Mesenchymal stem cell (in vitro differentiated cells and primary cell): ENCODE results near the gene ZFR.

Experiments used
- DNase-seq: peaks from one replicate; pipeline ENCODE4 v3.0.0-alpha.2; 2013
- H2AFZ ChIP-seq: one replicate; pipeline ENCODE4 v1.6.1; 2013; ENCODE audit warnings: low read depth, mild to moderate bottlenecking, control low read depth, inconsistent platforms, low read length, moderate library complexity
- H2AK5ac ChIP-seq: 2 replicates; pipeline ENCODE4 v1.6.1; 2013; ENCODE audit warnings: low read length, moderate library complexity, mild to moderate bottlenecking, inconsistent platforms; ENCODE audit not compliant: severe bottlenecking
- H2BK120ac ChIP-seq: one replicate; pipeline ENCODE4 v1.6.1; 2013; ENCODE audit warnings: low read depth, mild to moderate bottlenecking, inconsistent platforms, low read length, moderate library complexity
- H2BK12ac ChIP-seq, 2 experiments: one replicate each; pipeline ENCODE4 v1.6.1; 2013; ENCODE audit warnings: inconsistent platforms in 2 of 2, low read length in 2 of 2, mild to moderate bottlenecking in 2 of 2, moderate library complexity in 2 of 2, control low read depth in 1 of 2
- H2BK15ac ChIP-seq: one replicate; pipeline ENCODE4 v1.6.1; 2013; ENCODE audit warnings: mild to moderate bottlenecking, low read depth, inconsistent platforms; ENCODE audit not compliant: poor library complexity, severe bottlenecking
- H2BK5ac ChIP-seq: 2 replicates; pipeline ENCODE4 v1.6.1; 2013; ENCODE audit warnings: low read depth, mild to moderate bottlenecking, low read length, control low read depth, inconsistent platforms; ENCODE audit not compliant: poor library complexity, severe bottlenecking
- H3K14ac ChIP-seq, 2 experiments: one replicate each; pipeline ENCODE4 v1.6.1; 2013; ENCODE audit warnings: inconsistent platforms in 2 of 2, low read length in 2 of 2, control low read depth in 1 of 2, mild to moderate bottlenecking in 1 of 2, moderate library complexity in 1 of 2
- H3K18ac ChIP-seq, 2 experiments: one replicate each; pipeline ENCODE4 v1.6.1; 2013; ENCODE audit warnings: inconsistent platforms in 2 of 2, low read length in 2 of 2, control low read depth in 1 of 2, low read depth in 1 of 2, mild to moderate bottlenecking in 1 of 2
- H3K23ac ChIP-seq, 2 experiments: one replicate each; pipeline ENCODE4 v1.6.1; 2013; ENCODE audit warnings: inconsistent platforms in 2 of 2, low read length in 2 of 2, mild to moderate bottlenecking in 2 of 2, moderate library complexity in 2 of 2, control low read depth in 1 of 2
- H3K27ac ChIP-seq: 2 replicates; pipeline ENCODE4 v1.5.1; 2013; ENCODE audit warnings: mild to moderate bottlenecking, moderate library complexity, low read length, control low read depth, inconsistent platforms; ENCODE audit not compliant: poor library complexity, severe bottlenecking
- H3K27me3 ChIP-seq, 2 experiments: 2 replicates each; pipeline versions ENCODE4 v1.6.1 to v1.7.0; 2013; ENCODE audit warnings: low read length in 2 of 2, mild to moderate bottlenecking in 2 of 2, moderate library complexity in 2 of 2, control low read depth in 1 of 2, inconsistent platforms in 1 of 2; ENCODE audit not compliant: control insufficient read depth in 1 of 2, insufficient read depth in 1 of 2
- H3K36me3 ChIP-seq, 2 experiments: 2 replicates each; pipeline versions ENCODE4 v1.6.1 to v1.7.0; 2013; ENCODE audit warnings: low read length in 2 of 2, control low read depth in 1 of 2, inconsistent platforms in 1 of 2, low read depth in 1 of 2, mild to moderate bottlenecking in 1 of 2; ENCODE audit not compliant: insufficient read depth in 2 of 2, control insufficient read depth in 1 of 2
- H3K4ac ChIP-seq, 2 experiments: one replicate each; pipeline ENCODE4 v1.6.1; 2013; ENCODE audit warnings: inconsistent platforms in 2 of 2, low read length in 2 of 2, mild to moderate bottlenecking in 2 of 2, moderate library complexity in 2 of 2, control low read depth in 1 of 2, low read depth in 1 of 2
- H3K4me1 ChIP-seq: 2 replicates; pipeline ENCODE4 v1.6.1; 2013; ENCODE audit warnings: low read depth, low read length, control low read depth; ENCODE audit not compliant: control insufficient read depth, insufficient read depth
- H3K4me2 ChIP-seq: 2 replicates; pipeline ENCODE4 v1.6.1; 2013; ENCODE audit warnings: low read length, mild to moderate bottlenecking, inconsistent platforms; ENCODE audit not compliant: poor library complexity, severe bottlenecking
- H3K4me3 ChIP-seq, 2 experiments: 2 replicates each; pipeline versions ENCODE4 v1.5.1 to v1.7.0; 2013; ENCODE audit warnings: low read length in 2 of 2, mild to moderate bottlenecking in 2 of 2, control low read depth in 1 of 2, low read depth in 1 of 2; ENCODE audit not compliant: insufficient read depth in 1 of 2
- H3K79me1 ChIP-seq: replicated peaks from 2 replicates; pipeline ENCODE4 v1.6.1; 2013; ENCODE audit warnings: mild to moderate bottlenecking, control low read depth, low read length, inconsistent platforms; ENCODE audit not compliant: poor library complexity, severe bottlenecking
- H3K9ac ChIP-seq: 2 replicates; pipeline ENCODE4 v1.7.0; 2013; ENCODE audit warnings: mild to moderate bottlenecking, low read length, moderate library complexity
- H3K9me3 ChIP-seq: 2 replicates; pipeline ENCODE4 v1.7.0; 2013; ENCODE audit warnings: mild to moderate bottlenecking, low read length; ENCODE audit not compliant: control insufficient read depth
- H4K8ac ChIP-seq: one replicate; pipeline ENCODE4 v1.6.1; 2013; ENCODE audit warnings: inconsistent platforms, mild to moderate bottlenecking, low read length, moderate library complexity
- H4K91ac ChIP-seq: one replicate; pipeline ENCODE4 v1.6.1; 2013; ENCODE audit warnings: mild to moderate bottlenecking, low read length, inconsistent platforms
- WGBS: methylation state at CpG from one replicate; pipeline ENCODE4 v1.1.7; 2013; ENCODE audit warnings: mixed read lengths; 5-methylcytosine and 5-hydroxymethylcytosine counted together

ZFR gene

GRCh38 chr5:32343058-32343672 lies 101.4 kb downstream of the ZFR start:
- H3K79me1 ChIP-seq, result no peaks in the 10 kb centered on the region
- 97% methylated on average over 2 of the region's 2 CpGs for WGBS
- H3K18ac ChIP-seq, result no peak overlapping the region
- H4K8ac ChIP-seq, result no peak overlapping the region
- H3K14ac ChIP-seq, result no peak overlapping the region
- H2BK120ac ChIP-seq, result no peak overlapping the region
- no peak overlapping the region for H2BK12ac ChIP-seq
- H3K4me1 ChIP-seq, result no peaks in the 10 kb centered on the region
- DNase-seq, result no peak
- H4K91ac ChIP-seq, result no peak overlapping the region
- no peak overlapping the region for H3K4me2 ChIP-seq
- no peak overlapping the region for H2AFZ ChIP-seq
- H3K23ac ChIP-seq, result no peak overlapping the region
- no peaks in the 10 kb centered on the region for H3K27me3 ChIP-seq
- no peak overlapping the region for H3K4ac ChIP-seq
- no peak overlapping the region for H3K9ac ChIP-seq
- no peak overlapping the region for H3K27ac ChIP-seq
- H3K9me3 ChIP-seq, result peaks cover 34% of the 10 kb centered on the region
- no peaks in the 10 kb centered on the region for H3K36me3 ChIP-seq
- H3K4me3 ChIP-seq, result no peak overlapping the region
- no peak overlapping the region for H2BK5ac ChIP-seq
- H2BK15ac ChIP-seq, result no peak overlapping the region
- H2AK5ac ChIP-seq, result no peak overlapping the region

GRCh38 chr5:32342656-32343055 lies 101.9 kb downstream of the ZFR start:
- Histone ChIP-seq H2BK15ac (no peak overlapping the region), H3K4me2 (no peak overlapping the region), H3K14ac (no peak overlapping the region), H4K91ac (no peak overlapping the region), H3K4ac (no peak overlapping the region), H3K27ac (no peak overlapping the region), H3K79me1 (no peaks in the 10 kb centered on the region), H2AK5ac (no peak overlapping the region), H3K23ac (no peak overlapping the region), H2AFZ (no peak overlapping the region), H3K9me3 (peaks cover 33% of the 10 kb centered on the region), H3K4me1 (no peaks in the 10 kb centered on the region), H3K4me3 (no peak overlapping the region), H2BK12ac (no peak overlapping the region), H2BK120ac (no peak overlapping the region), H3K18ac (no peak overlapping the region), H3K27me3 (no peaks in the 10 kb centered on the region), H3K9ac (no peak overlapping the region), H4K8ac (no peak overlapping the region), H3K36me3 (no peaks in the 10 kb centered on the region), H2BK5ac (no peak overlapping the region)
- WGBS, result 69% methylated on average over 4 of the region's 4 CpGs
- DNase-seq, result no peak

DNA sequence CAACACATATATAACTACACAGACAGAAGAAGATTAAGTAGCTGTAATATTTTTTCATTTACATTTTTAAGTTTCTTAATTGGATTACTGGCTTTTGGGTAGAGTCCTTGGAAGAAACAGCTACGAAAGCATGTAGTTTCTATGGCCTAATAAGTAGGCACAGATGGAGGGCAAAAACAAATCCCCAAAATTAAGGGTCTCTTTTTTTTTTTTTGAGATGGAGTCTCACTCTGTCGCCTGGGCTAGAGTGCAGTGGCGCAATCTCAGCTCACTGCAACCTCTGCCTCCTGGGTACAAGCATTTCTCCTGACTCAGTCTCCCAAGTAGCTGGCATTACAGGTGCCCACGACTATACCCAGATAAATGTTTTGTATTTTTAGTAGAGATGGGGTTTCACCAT lies 104.7 kb downstream of the ZFR start:
- no peak overlapping the region for H3K4ac ChIP-seq
- H3K4me3 ChIP-seq, result no peak overlapping the region
- H3K9me3 ChIP-seq, result peaks cover 28% of the 10 kb centered on the region
- H4K8ac ChIP-seq, result no peak overlapping the region
- no peaks in the 10 kb centered on the region for H3K4me1 ChIP-seq
- no peak overlapping the region for H3K14ac ChIP-seq
- H2BK120ac ChIP-seq, result no peak overlapping the region
- H2BK5ac ChIP-seq, result no peak overlapping the region
- H3K18ac ChIP-seq, result no peak overlapping the region
- H3K23ac ChIP-seq, result no peak overlapping the region
- H2BK15ac ChIP-seq, result no peak overlapping the region
- H2AK5ac ChIP-seq, result no peak overlapping the region
- no peaks in the 10 kb centered on the region for H3K27me3 ChIP-seq
- no peaks in the 10 kb centered on the region for H3K36me3 ChIP-seq
- no peak overlapping the region for H3K27ac ChIP-seq
- no peak overlapping the region for H4K91ac ChIP-seq
- WGBS, result 77% methylated on average over 3 of the region's 4 CpGs
- no peak overlapping the region for H2BK12ac ChIP-seq
- no peak overlapping the region for H2AFZ ChIP-seq
- H3K4me2 ChIP-seq, result no peak overlapping the region
- no peaks in the 10 kb centered on the region for H3K79me1 ChIP-seq
- no peak for DNase-seq
- no peak overlapping the region for H3K9ac ChIP-seq

- Histone ChIP-seq H4K8ac (no peak overlapping the region), H3K4me1 (no peaks in the 10 kb centered on the region), H2AK5ac (no peak overlapping the region), H3K79me1 (no peaks in the 10 kb centered on the region), H2BK12ac (no peak overlapping the region), H3K23ac (no peak overlapping the region), H2BK120ac (no peak overlapping the region), H2BK5ac (no peak overlapping the region), H3K14ac (no peak overlapping the region), H3K18ac (no peak overlapping the region), H4K91ac (no peak overlapping the region), H3K4me3 (no peak overlapping the region), H3K27ac (no peak overlapping the region), H3K27me3 (no peaks in the 10 kb centered on the region), H3K4me2 (no peak overlapping the region), H2AFZ (no peak overlapping the region), H3K4ac (no peak overlapping the region), H3K9ac (no peak overlapping the region), H2BK15ac (no peak overlapping the region), H3K36me3 (no peaks in the 10 kb centered on the region), H3K9me3 (peaks cover 28% of the 10 kb centered on the region)
- WGBS, result no CpG with 5 or more reads among the region's 2 CpGs
- DNase-seq, result peak; percentile 18
Observed at GRCh38 chr5:32339198-32339597, 105.3 kb downstream of the ZFR start.
